Measurements from ENCODE around the gene NUDCD2.

- TF ChIP-seq CTCF (optimal IDR thresholded peaks at IDR 0.05 in 1 of 3, IDR thresholded peaks at IDR 0.05 in 1 of 3, conservative IDR thresholded peaks at IDR 0.05 in 1 of 3; ENCODE audit: extremely low read depth in 1 of 3, insufficient read depth in 2 of 3, low read length in 3 of 3) (no peak), EZH2 (IDR thresholded peaks at IDR 0.05; ENCODE audit: low read length) (no peak)
Measured at GRCh38 chr5:163506095-163506457, 46.2 kb upstream of the NUDCD2 start.
